PC-3 (cell line): ENCODE data around the gene THAP4. TPM values are rescaled to one million over a fixed set of nuclear protein-coding genes. Genes with fewer than 3 reads are reported as not detected.

Experiments
- ATAC-seq: fragments of 200-7000 bp; cut with Tn5 transposase; 2 replicates; pipeline ENCODE4 v1.9.1; 2020; ENCODE audit warnings: mild to moderate bottlenecking, moderate library complexity
- BruUV-seq: library from RNA; stranded (reverse); fragments of 400-500 nt; replicated peaks from 2 replicates; lab custom pipeline; 2021; lab: Mats Ljungman, UMichigan
- CTCF ChIA-PET: fragments of 300-600 bp; sonication (Branson Sonifier 250); formaldehyde crosslinking; loops from one replicate; lab custom pipeline; 2022; ENCODE audit warnings: antibody characterized with exemption; lab: Charles Lee
- POLR2A ChIA-PET: fragments of 300-600 bp; sonication (Branson Sonifier 250); formaldehyde crosslinking; loops from one replicate; lab custom pipeline; 2022; ENCODE audit warnings: antibody characterized with exemption; ENCODE audit not compliant: unreplicated experiment; lab: Charles Lee
- DNase-seq: peaks from one replicate; pipeline ENCODE4 v3.0.0-alpha.2; 2015
- H2AFZ ChIP-seq: fragments of 300-600 bp; sonication (generic); 2 replicates; pipeline ENCODE4 v1.6.0; 2016; ENCODE audit warnings: antibody characterized with exemption, low read length
- H3F3A ChIP-seq: fragments of 300-600 bp; sonication (generic); one replicate; pipeline ENCODE4 v1.6.0; 2017; ENCODE audit warnings: antibody characterized with exemption, low read length, control low read depth, mild to moderate bottlenecking; ENCODE audit not compliant: unreplicated experiment
- H3K27ac ChIP-seq: fragments of 300-600 bp; sonication (generic); 2 replicates; pipeline ENCODE4 v1.5.1; 2016; ENCODE audit warnings: mild to moderate bottlenecking, low read length
- H3K27me3 ChIP-seq: fragments of 300-600 bp; sonication (generic); 2 replicates; pipeline ENCODE4 v1.6.1; 2016; ENCODE audit warnings: low read length, mixed read lengths
- H3K36me3 ChIP-seq: fragments of 300-600 bp; sonication (generic); 2 replicates; pipeline ENCODE4 v1.6.1; 2016; ENCODE audit warnings: low read depth, mixed run types, low read length, mixed read lengths
- H3K4me1 ChIP-seq: fragments of 300-600 bp; sonication (generic); 2 replicates; pipeline ENCODE4 v1.5.1; 2016; ENCODE audit warnings: low read length; ENCODE audit not compliant: insufficient read depth
- H3K4me2 ChIP-seq: fragments of 300-600 bp; sonication (generic); 2 replicates; pipeline ENCODE4 v1.6.0; 2016; ENCODE audit warnings: low read length
- H3K4me3 ChIP-seq: fragments of 300-600 bp; sonication (generic); 2 replicates; pipeline ENCODE4 v1.5.1; 2016; ENCODE audit warnings: mild to moderate bottlenecking, low read length, mixed read lengths
- H3K79me2 ChIP-seq: fragments of 300-600 bp; sonication (generic); 2 replicates; pipeline ENCODE4 v1.6.1; 2017; ENCODE audit warnings: low read length, mixed read lengths
- H3K9ac ChIP-seq: fragments of 300-600 bp; sonication (generic); 2 replicates; pipeline ENCODE4 v1.6.0; 2016; ENCODE audit warnings: mild to moderate bottlenecking, low read length
- H3K9me2 ChIP-seq: fragments of 300-600 bp; sonication (generic); replicated peaks from 2 replicates; pipeline ENCODE4 v1.6.1; 2016; ENCODE audit warnings: mixed run types, low read length, mixed read lengths
- H3K9me3 ChIP-seq: fragments of 300-600 bp; sonication (generic); 2 replicates; pipeline ENCODE4 v1.6.1; 2016; ENCODE audit warnings: low read length, mixed read lengths
- H4K20me1 ChIP-seq: fragments of 300-600 bp; sonication (generic); 2 replicates; pipeline ENCODE4 v1.6.1; 2016; ENCODE audit warnings: low read length, mixed read lengths
- EZH2 ChIP-seq: fragments of 300-600 bp; sonication (generic); IDR thresholded peaks from one replicate; pipeline ENCODE4 v1.6.1; 2017; ENCODE audit warnings: antibody characterized with exemption, mild to moderate bottlenecking, low read length; ENCODE audit not compliant: unreplicated experiment
- EZH2phosphoT487 ChIP-seq: fragments of 300-600 bp; sonication (generic); IDR thresholded peaks from 2 replicates; pipeline ENCODE4 v1.6.1; 2018; ENCODE audit warnings: mild to moderate bottlenecking, antibody characterized with exemption, low read length, borderline replicate concordance
- intact Hi-C: fragments of 100-400 bp; cut with micrococcal nuclease; formaldehyde crosslinking; loops from 2 replicates; pipeline ENCODE4 v1.9.0; 2023
- total RNA-seq: library from RNA; depleted of rRNA; stranded (reverse); fragments of >200 nt; gene quantifications from 2 replicates; pipeline ENCODE4 v1.2.3, GENCODE V29; 2014
- TF ChIP-seq, protein P1 (sequence below): fragments of 300-600 bp; sonication (generic); conservative IDR thresholded peaks from 2 replicates; pipeline ENCODE4 v1.5.1; 2017; ENCODE audit warnings: antibody characterized with exemption, low read depth, mild to moderate bottlenecking, low read length

The THAP4 gene
- total RNA-seq, 1 experiment from 2014 or later: 75.1 TPM

DNA sequence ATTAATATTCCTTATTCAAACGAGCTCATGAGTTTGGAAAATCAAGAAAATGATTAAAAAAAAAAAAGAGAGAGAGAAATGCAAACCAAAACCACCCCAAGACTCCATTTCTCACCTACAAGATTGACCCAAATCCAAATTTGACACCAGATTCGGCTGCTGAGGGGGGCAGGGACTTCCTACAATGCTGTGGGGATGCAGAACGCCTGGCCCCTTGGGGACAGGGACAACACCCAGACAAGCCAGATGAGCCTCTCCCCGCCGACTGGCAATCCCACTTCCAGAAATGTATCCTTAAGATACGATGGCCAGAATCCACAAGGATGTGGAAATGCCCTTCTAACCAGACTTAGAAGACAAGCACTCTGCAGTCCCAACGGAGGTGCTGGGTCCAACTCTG lies 57.7 kb downstream of the THAP4 start:
- H3K27me3 ChIP-seq: no peaks in the 10 kb centered on the region
- ATAC-seq (no peak), DNase-seq (no peak)
- no TSS peak for BruUV-seq
- no peak overlapping the region for H3K27ac ChIP-seq
- H3K9me3 ChIP-seq: no peaks in the 10 kb centered on the region
- no peaks in the 10 kb centered on the region for H3F3A ChIP-seq
- H4K20me1 ChIP-seq: no peaks in the 10 kb centered on the region
- no peaks in the 10 kb centered on the region for H3K79me2 ChIP-seq
- ChIA-PET POLR2A (interaction anchor here (0.6 kb wide), 1 partner anchor 561 kb away, joined by 3 read pairs; no protein-coding TSS in a partner anchor), CTCF (no interaction called here)
- intact Hi-C loops: no loop called here
- H2AFZ ChIP-seq: no peak overlapping the region
- H3K4me1 ChIP-seq: no peaks in the 10 kb centered on the region
- H3K4me3 ChIP-seq: no peak overlapping the region
- H3K4me2 ChIP-seq: no peak overlapping the region
- TF ChIP-seq, protein P1, sequence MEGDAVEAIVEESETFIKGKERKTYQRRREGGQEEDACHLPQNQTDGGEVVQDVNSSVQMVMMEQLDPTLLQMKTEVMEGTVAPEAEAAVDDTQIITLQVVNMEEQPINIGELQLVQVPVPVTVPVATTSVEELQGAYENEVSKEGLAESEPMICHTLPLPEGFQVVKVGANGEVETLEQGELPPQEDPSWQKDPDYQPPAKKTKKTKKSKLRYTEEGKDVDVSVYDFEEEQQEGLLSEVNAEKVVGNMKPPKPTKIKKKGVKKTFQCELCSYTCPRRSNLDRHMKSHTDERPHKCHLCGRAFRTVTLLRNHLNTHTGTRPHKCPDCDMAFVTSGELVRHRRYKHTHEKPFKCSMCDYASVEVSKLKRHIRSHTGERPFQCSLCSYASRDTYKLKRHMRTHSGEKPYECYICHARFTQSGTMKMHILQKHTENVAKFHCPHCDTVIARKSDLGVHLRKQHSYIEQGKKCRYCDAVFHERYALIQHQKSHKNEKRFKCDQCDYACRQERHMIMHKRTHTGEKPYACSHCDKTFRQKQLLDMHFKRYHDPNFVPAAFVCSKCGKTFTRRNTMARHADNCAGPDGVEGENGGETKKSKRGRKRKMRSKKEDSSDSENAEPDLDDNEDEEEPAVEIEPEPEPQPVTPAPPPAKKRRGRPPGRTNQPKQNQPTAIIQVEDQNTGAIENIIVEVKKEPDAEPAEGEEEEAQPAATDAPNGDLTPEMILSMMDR: no peak
- no peak for TF ChIP-seq EZH2phosphoT487
- TF ChIP-seq EZH2: no peak
- H3K36me3 ChIP-seq: peaks cover 10% of the 10 kb centered on the region; the same call in 1 of the 2 replicates
- no peak overlapping the region for H3K9ac ChIP-seq
- no peaks in the 10 kb centered on the region for H3K9me2 ChIP-seq

DNA sequence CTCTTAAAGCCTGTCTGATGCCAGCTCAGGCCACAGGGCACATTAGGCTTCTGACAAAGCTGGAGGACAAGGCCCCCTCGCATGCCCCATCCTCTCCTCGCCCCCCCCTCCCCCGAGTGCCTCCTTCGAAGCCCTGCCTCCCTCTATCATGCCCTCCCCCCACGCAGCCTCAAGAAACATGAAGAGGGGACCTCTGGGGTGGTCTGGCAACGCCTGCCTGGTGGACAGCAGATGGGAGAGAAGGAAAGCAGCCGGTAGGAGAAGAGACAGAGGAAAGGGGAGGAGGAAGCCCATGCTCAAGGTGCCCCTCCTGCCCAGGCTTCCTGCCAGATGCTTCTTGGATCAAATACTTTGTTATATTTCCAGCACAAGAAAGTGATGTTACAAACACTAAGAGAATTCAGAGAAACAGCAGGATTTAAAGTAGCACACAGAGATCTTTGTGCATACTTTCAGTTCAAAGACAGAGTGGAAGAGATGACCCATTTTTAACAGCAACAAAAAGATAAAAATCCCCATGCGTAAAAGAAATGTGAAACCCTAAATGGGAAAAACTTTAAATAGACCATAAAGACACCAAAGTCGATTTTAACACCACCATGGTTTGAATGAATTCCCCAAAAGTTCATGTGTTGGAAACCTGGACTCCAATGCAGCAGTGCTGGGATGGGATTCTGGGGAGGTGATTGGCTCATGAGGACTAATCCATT lies 59.4 kb downstream of the THAP4 start:
- H3K36me3 ChIP-seq: no peaks in the 10 kb centered on the region; the same call in 1 of the 2 replicates
- no peak overlapping the region for H2AFZ ChIP-seq
- no peaks in the 10 kb centered on the region for H4K20me1 ChIP-seq
- H3K79me2 ChIP-seq: no peaks in the 10 kb centered on the region
- H3K9me3 ChIP-seq: no peaks in the 10 kb centered on the region
- H3K4me1 ChIP-seq: no peaks in the 10 kb centered on the region
- no peak overlapping the region for H3K9ac ChIP-seq
- H3K27me3 ChIP-seq: no peaks in the 10 kb centered on the region
- H3F3A ChIP-seq: no peaks in the 10 kb centered on the region
- no peak for ATAC-seq
- no peak for TF ChIP-seq EZH2phosphoT487
- H3K9me2 ChIP-seq: no peaks in the 10 kb centered on the region
- ChIA-PET CTCF (no interaction called here), POLR2A (no interaction called here)
- no TSS peak for BruUV-seq
- H3K27ac ChIP-seq: no peak overlapping the region
- DNase-seq: no peak
- intact Hi-C loops: no loop called here
- no peak overlapping the region for H3K4me2 ChIP-seq
- no peak overlapping the region for H3K4me3 ChIP-seq

DNA sequence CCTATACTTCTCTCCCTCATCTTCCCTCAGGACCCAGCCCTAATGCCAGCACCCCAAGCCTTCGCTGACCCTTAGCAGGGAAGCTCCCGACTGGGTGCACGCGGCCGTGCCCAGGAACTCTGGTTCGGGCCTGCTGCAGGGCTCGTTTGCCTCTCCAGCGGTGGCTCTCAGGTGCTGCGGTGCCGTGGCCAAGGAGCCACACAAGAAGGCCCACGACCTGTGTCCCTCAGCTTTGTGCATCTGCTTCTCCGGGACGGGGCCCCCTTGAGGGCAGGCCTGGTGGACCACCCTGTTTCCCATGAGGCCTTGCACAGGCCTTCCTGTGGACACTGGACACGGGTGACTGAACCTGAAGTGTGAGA lies 60.7 kb downstream of the THAP4 start:
- H3K4me3 ChIP-seq: no peak overlapping the region
- no peaks in the 10 kb centered on the region for H3F3A ChIP-seq
- no peaks in the 10 kb centered on the region for H3K79me2 ChIP-seq
- no peak overlapping the region for H2AFZ ChIP-seq
- H3K27ac ChIP-seq: no peak overlapping the region
- no peaks in the 10 kb centered on the region for H3K27me3 ChIP-seq
- ATAC-seq (no peak), DNase-seq (no peak)
- H3K36me3 ChIP-seq: no peaks in the 10 kb centered on the region; the same call in 1 of the 2 replicates
- H3K4me2 ChIP-seq: no peak overlapping the region
- CTCF ChIA-PET: no interaction called here
- H3K4me1 ChIP-seq: no peaks in the 10 kb centered on the region
- TF ChIP-seq, protein P1: no peak
- TF ChIP-seq EZH2phosphoT487: no peak
- TF ChIP-seq EZH2: no peak
- H4K20me1 ChIP-seq: no peaks in the 10 kb centered on the region
- no peaks in the 10 kb centered on the region for H3K9me2 ChIP-seq
- intact Hi-C loops: no loop called here
- H3K9ac ChIP-seq: no peak overlapping the region
- no peaks in the 10 kb centered on the region for H3K9me3 ChIP-seq
- POLR2A ChIA-PET: no interaction called here
- no TSS peak for BruUV-seq
